ENCODE data around the gene TNS3.

DNA sequence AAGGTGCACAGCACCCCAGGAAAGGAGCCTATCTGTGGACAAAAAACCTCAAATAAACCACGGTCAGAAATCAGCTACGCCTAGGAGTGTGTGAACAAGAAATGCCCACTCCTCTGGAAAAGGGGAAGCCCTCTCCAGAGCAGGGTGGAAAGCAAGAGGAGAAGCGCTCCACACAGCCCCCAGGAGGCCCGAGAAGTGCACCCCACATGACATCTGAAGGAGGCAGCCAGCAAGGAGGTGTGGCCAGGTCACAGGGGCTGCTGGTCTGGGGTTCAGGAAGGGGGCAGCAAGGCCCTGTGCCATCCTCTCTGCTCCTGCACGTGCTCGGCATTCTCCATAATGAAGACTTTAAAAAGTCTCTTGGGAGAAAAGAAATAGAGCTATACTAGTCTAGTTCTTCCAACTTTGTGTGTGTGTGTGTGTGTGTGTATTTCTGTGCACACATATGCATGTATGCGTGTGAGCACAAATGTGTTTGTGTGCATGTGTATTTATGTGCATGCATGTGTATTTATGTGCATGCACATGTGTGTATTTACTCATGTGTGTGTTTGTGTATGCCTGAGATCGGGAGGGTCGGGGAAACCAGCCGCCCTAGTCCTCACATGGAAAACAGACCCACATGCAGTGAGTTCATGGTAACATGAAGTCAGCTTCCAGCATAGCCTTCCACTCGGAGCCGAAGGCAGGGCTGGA is 76.5 kb downstream of the TNS3 start:
- no peak for TF ChIP-seq CTCF (IDR thresholded peaks at IDR 0.05; ENCODE audit: extremely low read depth in 1 of 2, insufficient read depth in 1 of 2, low read depth in 1 of 2, low read length in 2 of 2)
- no peak for TF ChIP-seq POLR2AphosphoS5 (IDR thresholded peaks at IDR 0.05; ENCODE audit: insufficient read depth, low read depth, low read length)
- no peak for TF ChIP-seq POLR2A (IDR thresholded peaks at IDR 0.05; ENCODE audit: low read depth, low read length)
- no peak for TF ChIP-seq EZH2 (IDR thresholded peaks at IDR 0.05; ENCODE audit: borderline replicate concordance, low read depth, low read length, severe bottlenecking)

Data from endothelial cell of umbilical vein (primary cell).